ENCODE data around the gene SORL1.

The SORL1 gene

DNA sequence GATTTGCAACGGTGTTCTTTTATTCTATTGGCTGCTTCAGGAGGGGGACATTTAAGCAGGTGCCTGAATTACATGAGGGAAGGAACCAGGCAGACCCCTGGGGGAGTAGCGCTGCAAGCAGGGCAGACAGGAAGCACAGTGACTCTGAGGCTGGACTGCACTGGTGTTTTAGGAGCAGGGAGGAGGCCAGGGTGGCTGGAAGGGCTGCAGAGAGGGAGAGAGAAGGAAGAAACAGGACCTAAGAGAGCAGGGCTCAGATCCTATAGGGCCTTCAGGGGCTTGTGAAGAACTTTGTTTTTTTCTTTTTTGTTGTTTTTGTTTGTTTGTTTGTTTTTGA, 63.2 kb downstream of the SORL1 start:
- Histone ChIP-seq H3K4me1 (ENCODE audit: control insufficient read depth, low read depth, low read length) (no peaks in the 10 kb centered on the region), H3K27me3 (ENCODE audit: control insufficient read depth, insufficient read depth, low read length) (no peaks in the 10 kb centered on the region), H3K36me3 (ENCODE audit: control insufficient read depth, low read depth, low read length) (peaks cover 26% of the 10 kb centered on the region), H3K9ac (ENCODE audit: low read length) (no peak overlapping the region), H3K4me3 (ENCODE audit: low read length) (no peak overlapping the region), H3K9me3 (ENCODE audit: control insufficient read depth, low read depth, low read length) (no peaks in the 10 kb centered on the region), H3K27ac (ENCODE audit: low read length) (no peak overlapping the region)

DNA sequence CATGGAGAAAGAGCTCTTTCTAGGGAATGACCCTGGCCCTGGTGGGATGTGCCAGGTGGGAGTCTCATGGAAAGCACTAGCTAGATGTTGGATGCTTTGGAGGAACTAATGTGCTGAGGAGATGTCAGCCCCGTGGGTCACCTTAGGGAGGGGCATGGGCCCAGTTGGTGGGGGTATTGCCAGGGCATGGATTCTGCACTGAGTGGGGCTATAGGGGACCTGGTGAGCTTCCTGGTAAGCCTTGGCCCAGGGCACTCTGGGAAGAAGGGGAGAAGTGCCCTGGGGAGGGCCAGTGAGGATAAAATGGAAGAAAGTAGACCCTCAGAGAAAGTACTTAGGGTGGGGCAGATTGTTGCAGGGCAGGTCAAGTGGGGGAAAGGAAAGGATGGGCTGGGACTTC, 65.9 kb downstream of the SORL1 start:
- H3K36me3 ChIP-seq (ENCODE audit: control insufficient read depth, low read depth, low read length) = peaks cover 44% of the 10 kb centered on the region
- no peaks in the 10 kb centered on the region for H3K27me3 ChIP-seq (ENCODE audit: control insufficient read depth, insufficient read depth, low read length)
- no peak overlapping the region for H3K4me3 ChIP-seq (ENCODE audit: low read length)
- no peaks in the 10 kb centered on the region for H3K9me3 ChIP-seq (ENCODE audit: control insufficient read depth, low read depth, low read length)
- H3K9ac ChIP-seq (ENCODE audit: low read length) = no peak overlapping the region
- no peak overlapping the region for H3K27ac ChIP-seq (ENCODE audit: low read length)
- H3K4me1 ChIP-seq (ENCODE audit: control insufficient read depth, low read depth, low read length) = no peaks in the 10 kb centered on the region

DNA sequence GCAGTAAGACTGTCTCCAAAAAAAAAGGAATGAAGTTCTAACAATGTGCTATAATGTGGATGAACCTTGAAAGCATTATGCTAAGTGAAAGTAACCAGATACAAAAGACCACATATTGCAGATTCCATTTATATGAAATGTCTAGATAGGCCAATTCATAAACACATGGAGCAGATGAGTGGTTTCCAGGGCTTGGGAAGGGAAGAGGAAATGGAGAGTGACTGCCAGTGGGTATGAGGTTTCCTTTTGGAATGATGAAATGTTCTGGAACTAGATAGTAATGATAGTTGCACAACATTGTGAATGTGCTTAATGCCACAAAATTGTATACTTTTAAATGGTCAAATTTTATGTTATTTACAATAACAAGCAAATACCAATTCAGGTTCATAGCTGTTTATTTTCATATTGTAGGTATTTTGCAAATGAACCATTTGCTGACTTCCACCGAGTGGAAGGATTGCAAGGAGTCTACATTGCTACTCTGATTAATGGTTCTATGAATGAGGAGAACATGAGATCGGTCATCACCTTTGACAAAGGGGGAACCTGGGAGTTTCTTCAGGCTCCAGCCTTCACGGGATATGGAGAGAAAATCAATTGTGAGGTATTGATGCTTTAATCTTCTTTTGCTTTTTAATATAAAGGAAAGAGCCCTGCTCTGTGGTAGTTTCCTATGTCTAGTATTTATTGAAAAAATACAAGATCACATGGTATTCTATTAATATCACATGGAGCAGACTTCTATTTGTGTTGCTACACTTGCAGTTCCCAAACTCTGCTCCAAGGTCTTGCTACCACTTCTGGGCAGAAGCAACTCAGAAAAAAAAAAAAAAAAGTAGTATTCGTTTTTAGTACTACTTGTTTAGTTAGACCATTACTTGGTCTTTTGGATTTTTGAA, 68.4 kb downstream of the SORL1 start:
- Histone ChIP-seq H3K4me3 (ENCODE audit: low read length) (no peak overlapping the region), H3K27ac (ENCODE audit: low read length) (no peak overlapping the region), H3K27me3 (ENCODE audit: control insufficient read depth, insufficient read depth, low read length) (no peaks in the 10 kb centered on the region), H3K36me3 (ENCODE audit: control insufficient read depth, low read depth, low read length) (peaks cover 39% of the 10 kb centered on the region), H3K4me1 (ENCODE audit: control insufficient read depth, low read depth, low read length) (no peaks in the 10 kb centered on the region), H3K9me3 (ENCODE audit: control insufficient read depth, low read depth, low read length) (peaks cover 6% of the 10 kb centered on the region), H3K9ac (ENCODE audit: low read length) (no peak overlapping the region)

- Histone ChIP-seq H3K36me3 (ENCODE audit: control insufficient read depth, low read depth, low read length) (peaks cover 39% of the 10 kb centered on the region), H3K4me3 (ENCODE audit: low read length) (no peak overlapping the region), H3K27ac (ENCODE audit: low read length) (no peak overlapping the region), H3K4me1 (ENCODE audit: control insufficient read depth, low read depth, low read length) (no peaks in the 10 kb centered on the region), H3K9me3 (ENCODE audit: control insufficient read depth, low read depth, low read length) (peaks cover 7% of the 10 kb centered on the region), H3K27me3 (ENCODE audit: control insufficient read depth, insufficient read depth, low read length) (no peaks in the 10 kb centered on the region), H3K9ac (ENCODE audit: low read length) (no peak overlapping the region)
Observed at GRCh38 chr11:121521145-121522042, 69.3 kb downstream of the SORL1 start.

- no peaks in the 10 kb centered on the region for H3K4me1 ChIP-seq (ENCODE audit: control insufficient read depth, low read depth, low read length)
- no peak overlapping the region for H3K9ac ChIP-seq (ENCODE audit: low read length)
- H3K36me3 ChIP-seq (ENCODE audit: control insufficient read depth, low read depth, low read length) = peaks cover 39% of the 10 kb centered on the region
- no peak overlapping the region for H3K27ac ChIP-seq (ENCODE audit: low read length)
- no peaks in the 10 kb centered on the region for H3K27me3 ChIP-seq (ENCODE audit: control insufficient read depth, insufficient read depth, low read length)
- peaks cover 7% of the 10 kb centered on the region for H3K9me3 ChIP-seq (ENCODE audit: control insufficient read depth, low read depth, low read length)
- no peak overlapping the region for H3K4me3 ChIP-seq (ENCODE audit: low read length)
Observed at GRCh38 chr11:121522043-121522941, 70.2 kb downstream of the SORL1 start.

GRCh38 chr11:121523581-121524232, 71.6 kb downstream of the SORL1 start:
- Histone ChIP-seq H3K9me3 (ENCODE audit: control insufficient read depth, low read depth, low read length) (peaks cover 7% of the 10 kb centered on the region), H3K36me3 (ENCODE audit: control insufficient read depth, low read depth, low read length) (peaks cover 39% of the 10 kb centered on the region), H3K27ac (ENCODE audit: low read length) (no peak overlapping the region), H3K4me1 (ENCODE audit: control insufficient read depth, low read depth, low read length) (no peaks in the 10 kb centered on the region), H3K27me3 (ENCODE audit: control insufficient read depth, insufficient read depth, low read length) (no peaks in the 10 kb centered on the region), H3K9ac (ENCODE audit: low read length) (no peak overlapping the region), H3K4me3 (ENCODE audit: low read length) (no peak overlapping the region)

DNA sequence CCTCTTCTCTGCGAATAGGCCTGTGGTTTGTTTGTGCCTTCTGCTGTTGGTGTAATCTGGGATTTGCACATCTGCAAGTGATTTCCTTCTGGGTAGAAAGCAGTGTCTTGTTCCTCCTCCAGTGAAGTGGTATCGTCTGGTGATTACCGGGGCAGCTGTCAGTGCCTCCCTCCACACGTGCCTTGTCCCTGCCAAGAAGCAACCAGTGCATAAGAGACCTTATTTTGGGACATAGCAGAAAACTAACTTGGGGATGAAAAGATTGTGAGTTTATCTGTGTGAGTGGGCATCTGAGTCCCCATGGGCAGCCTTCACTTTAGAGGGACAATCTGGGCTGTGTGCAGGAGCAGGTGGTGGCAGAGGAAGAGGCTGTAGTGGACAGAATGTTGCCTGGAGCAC, 72.1 kb downstream of the SORL1 start:
- Histone ChIP-seq H3K4me1 (ENCODE audit: control insufficient read depth, low read depth, low read length) (no peaks in the 10 kb centered on the region), H3K4me3 (ENCODE audit: low read length) (no peak overlapping the region), H3K9ac (ENCODE audit: low read length) (no peak overlapping the region), H3K27me3 (ENCODE audit: control insufficient read depth, insufficient read depth, low read length) (no peaks in the 10 kb centered on the region), H3K27ac (ENCODE audit: low read length) (no peak overlapping the region), H3K9me3 (ENCODE audit: control insufficient read depth, low read depth, low read length) (peaks cover 7% of the 10 kb centered on the region), H3K36me3 (ENCODE audit: control insufficient read depth, low read depth, low read length) (peaks cover 39% of the 10 kb centered on the region)

GRCh38 chr11:121525376-121525775, 73.3 kb downstream of the SORL1 start:
- H3K27ac ChIP-seq (ENCODE audit: low read length) = no peak overlapping the region
- no peak overlapping the region for H3K9ac ChIP-seq (ENCODE audit: low read length)
- H3K4me1 ChIP-seq (ENCODE audit: control insufficient read depth, low read depth, low read length) = no peaks in the 10 kb centered on the region
- no peak overlapping the region for H3K4me3 ChIP-seq (ENCODE audit: low read length)
- peaks cover 37% of the 10 kb centered on the region for H3K36me3 ChIP-seq (ENCODE audit: control insufficient read depth, low read depth, low read length)
- H3K9me3 ChIP-seq (ENCODE audit: control insufficient read depth, low read depth, low read length) = peaks cover 7% of the 10 kb centered on the region
- no peaks in the 10 kb centered on the region for H3K27me3 ChIP-seq (ENCODE audit: control insufficient read depth, insufficient read depth, low read length)

DNA sequence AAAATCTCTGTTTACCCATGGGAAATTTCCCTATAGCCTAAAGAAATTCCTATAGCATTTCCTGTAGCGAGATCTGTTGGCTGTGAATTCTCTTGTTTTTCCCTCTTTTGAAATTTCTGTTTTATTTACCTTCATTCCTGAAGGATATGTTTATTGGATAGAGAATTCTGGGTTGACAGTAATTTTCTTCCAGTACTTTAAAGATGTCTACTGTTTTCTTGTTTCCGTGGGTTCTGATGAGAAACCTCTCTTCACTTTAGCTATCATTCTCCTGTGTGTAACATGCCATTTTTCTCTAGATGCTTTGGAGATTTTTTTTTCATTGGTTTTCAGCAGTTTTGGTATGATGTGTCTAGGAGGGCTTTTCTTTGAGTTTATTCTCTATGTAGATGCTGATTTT, 78.1 kb downstream of the SORL1 start:
- H3K4me1 ChIP-seq (ENCODE audit: control insufficient read depth, low read depth, low read length) = no peaks in the 10 kb centered on the region
- no peaks in the 10 kb centered on the region for H3K27me3 ChIP-seq (ENCODE audit: control insufficient read depth, insufficient read depth, low read length)
- peaks cover 8% of the 10 kb centered on the region for H3K36me3 ChIP-seq (ENCODE audit: control insufficient read depth, low read depth, low read length)
- H3K9ac ChIP-seq (ENCODE audit: low read length) = no peak overlapping the region
- H3K4me3 ChIP-seq (ENCODE audit: low read length) = no peak overlapping the region
- peaks cover 3% of the 10 kb centered on the region for H3K9me3 ChIP-seq (ENCODE audit: control insufficient read depth, low read depth, low read length)
- H3K27ac ChIP-seq (ENCODE audit: low read length) = no peak overlapping the region

- no peak overlapping the region for H3K9ac ChIP-seq (ENCODE audit: low read length)
Observed at GRCh38 chr11:121533601-121534000, 81.5 kb downstream of the SORL1 start.

More at GRCh38 chr11:121533601-121534000, 81.5 kb downstream of the SORL1 start:
- Histone ChIP-seq H3K27ac (ENCODE audit: low read length) (no peak overlapping the region), H3K4me1 (ENCODE audit: control insufficient read depth, low read depth, low read length) (no peaks in the 10 kb centered on the region), H3K9me3 (ENCODE audit: control insufficient read depth, low read depth, low read length) (no peaks in the 10 kb centered on the region), H3K27me3 (ENCODE audit: control insufficient read depth, insufficient read depth, low read length) (no peaks in the 10 kb centered on the region), H3K36me3 (ENCODE audit: control insufficient read depth, low read depth, low read length) (peaks cover 12% of the 10 kb centered on the region), H3K4me3 (ENCODE audit: low read length) (no peak overlapping the region)
